Measurements from ENCODE around the gene SLC38A11.
A peak's percentile ranks its signal among the peaks of the same experiment; 100 is the strongest.

The SLC38A11 gene

GRCh38 chr2:164935118-164936101 lies 19.9 kb downstream of the SLC38A11 start:
- H3K4me3 ChIP-seq (ENCODE audit: low read depth, low read length), result no peak overlapping the region
- TF ChIP-seq CTCF (IDR thresholded peaks at IDR 0.05; ENCODE audit: control insufficient read depth, extremely low read depth, insufficient read depth), result no peak
- no peak for DNase-seq (ENCODE audit: low read depth)

- H3K4me3 ChIP-seq (ENCODE audit: low read depth, low read length), result no peak overlapping the region
- DNase-seq (ENCODE audit: low read depth), result no peak
- no peak for TF ChIP-seq CTCF (IDR thresholded peaks at IDR 0.05; ENCODE audit: control insufficient read depth, extremely low read depth, insufficient read depth)
Measured at GRCh38 chr2:164934401-164935117, 20.8 kb downstream of the SLC38A11 start.

GRCh38 chr2:164933671-164934189 lies 21.6 kb downstream of the SLC38A11 start:
- H3K4me3 ChIP-seq (ENCODE audit: low read depth, low read length), result no peak overlapping the region
- DNase-seq (ENCODE audit: low read depth), result peak; percentile 64
- TF ChIP-seq CTCF (IDR thresholded peaks at IDR 0.05; ENCODE audit: control insufficient read depth, extremely low read depth, insufficient read depth), result no peak

GRCh38 chr2:164932377-164932776 lies 22.9 kb downstream of the SLC38A11 start:
- no peak for DNase-seq (ENCODE audit: low read depth)
- no peak overlapping the region for H3K4me3 ChIP-seq (ENCODE audit: low read depth, low read length)
- no peak for TF ChIP-seq CTCF (IDR thresholded peaks at IDR 0.05; ENCODE audit: control insufficient read depth, extremely low read depth, insufficient read depth)

- no peak for DNase-seq (ENCODE audit: low read depth)
- no peak overlapping the region for H3K4me3 ChIP-seq (ENCODE audit: low read depth, low read length)
- TF ChIP-seq CTCF (IDR thresholded peaks at IDR 0.05; ENCODE audit: control insufficient read depth, extremely low read depth, insufficient read depth), result no peak
Measured at GRCh38 chr2:164928101-164928673, 27.1 kb downstream of the SLC38A11 start.

GRCh38 chr2:164922134-164922533 lies 33.2 kb downstream of the SLC38A11 start:
- H3K4me3 ChIP-seq (ENCODE audit: low read depth, low read length), result no peak overlapping the region
- DNase-seq (ENCODE audit: low read depth), result no peak
- no peak for TF ChIP-seq CTCF (IDR thresholded peaks at IDR 0.05; ENCODE audit: control insufficient read depth, extremely low read depth, insufficient read depth)
